GM12878 (cell line): Measurements from ENCODE around the gene ALDH18A1. TPM values are rescaled to one million over a fixed set of nuclear protein-coding genes. Genes with fewer than 3 reads are reported as not detected.

Experiments used
- ATAC-seq: fragments of 200-7000 bp; cut with Tn5 transposase; 3 replicates; pipeline ENCODE4 v1.9.1; 2020; ENCODE audit warnings: mild to moderate bottlenecking, moderate library complexity
- BruUV-seq: library from RNA; stranded (reverse); fragments of 400-500 nt; replicated peaks from 2 replicates; lab custom pipeline; 2021; lab: Mats Ljungman, UMichigan
- CTCF ChIA-PET: fragments of 300-600 bp; sonication (Branson Sonifier 250); formaldehyde crosslinking; extraction: SDS; loops from one replicate; lab custom pipeline; 2021; ENCODE audit warnings: inconsistent platforms; lab: Yijun Ruan, JAX
- POLR2A ChIA-PET: fragments of 350-600 bp; formaldehyde crosslinking; extraction: SDS; loops from one replicate; lab custom pipeline; 2021; ENCODE audit warnings: inconsistent platforms; lab: Charles Lee
- RAD21 ChIA-PET: fragments of 300-600 bp; sonication (Branson Sonifier 250); formaldehyde crosslinking; loops from one replicate; lab custom pipeline; 2023; ENCODE audit warnings: antibody characterized with exemption; ENCODE audit not compliant: unreplicated experiment; lab: Charles Lee
- SMC1A ChIA-PET: fragments of 300-600 bp; sonication (Branson Sonifier 250); formaldehyde crosslinking; loops from one replicate; lab custom pipeline; 2023; ENCODE audit not compliant: unreplicated experiment, uncharacterized antibody; lab: Charles Lee
- DNase-seq: peaks from one replicate; pipeline ENCODE4 v3.0.0-alpha.2; 2011; ENCODE audit warnings: low read depth, low spot score
- FAIRE-seq: peaks from 3 replicates; lab custom pipeline; 2011; peaks lifted over from hg19 to GRCh38; lab: Jason Lieb, UNC
- H2AFZ ChIP-seq: 2 replicates; pipeline ENCODE4 v1.6.0; 2011; ENCODE audit warnings: low read depth, low read length, control low read depth; ENCODE audit not compliant: control insufficient read depth
- H3K27ac ChIP-seq: 2 replicates; pipeline ENCODE4 v1.5.1; 2011; ENCODE audit warnings: control low read depth; ENCODE audit not compliant: control insufficient read depth, insufficient read depth
- H3K27me3 ChIP-seq, 2 experiments: replicated peaks in 1 of 2; 2 replicates each; pipeline versions ENCODE4 v1.6.0 to v1.6.1; 2011; ENCODE audit warnings: low read length in 1 of 2; ENCODE audit not compliant: control insufficient read depth in 2 of 2, insufficient read depth in 2 of 2
- H3K36me3 ChIP-seq, 2 experiments: 2 replicates each; pipeline ENCODE4 v1.5.1; 2011; ENCODE audit warnings: low read length in 1 of 2; ENCODE audit not compliant: control insufficient read depth in 2 of 2, insufficient read depth in 2 of 2
- H3K4me1 ChIP-seq: 2 replicates; pipeline ENCODE4 v1.6.1; 2011; ENCODE audit warnings: mild to moderate bottlenecking, low read length, moderate library complexity, mixed read lengths; ENCODE audit not compliant: control insufficient read depth, insufficient read depth
- H3K4me2 ChIP-seq: 2 replicates; pipeline ENCODE4 v1.6.0; 2011; ENCODE audit warnings: control low read depth; ENCODE audit not compliant: control insufficient read depth, insufficient read depth
- H3K4me3 ChIP-seq: fragments of 200-600 bp; sonication (generic); 2 replicates; pipeline ENCODE4 v1.5.1; 2016
- H3K79me2 ChIP-seq: 2 replicates; pipeline ENCODE4 v1.6.0; 2011; ENCODE audit warnings: low read length; ENCODE audit not compliant: control insufficient read depth, insufficient read depth
- H3K9ac ChIP-seq: 2 replicates; pipeline ENCODE4 v1.8.0; 2011; ENCODE audit warnings: low read length, control low read depth, mixed read lengths; ENCODE audit not compliant: control insufficient read depth, insufficient read depth
- H3K9me3 ChIP-seq: replicated peaks from 3 replicates; pipeline ENCODE4 v1.5.1; 2011; ENCODE audit warnings: mild to moderate bottlenecking, low read length; ENCODE audit not compliant: control insufficient read depth, insufficient read depth
- H4K20me1 ChIP-seq: 2 replicates; pipeline ENCODE4 v1.6.0; 2011; ENCODE audit not compliant: control insufficient read depth, insufficient read depth
- FOXM1 ChIP-seq: IDR thresholded peaks from 2 replicates; pipeline ENCODE4 v1.6.1; 2012; ENCODE audit warnings: low read depth, mild to moderate bottlenecking, inconsistent platforms, low read length, moderate library complexity
- NR2F1 ChIP-seq: fragments of 450-650 bp; conservative IDR thresholded peaks from 2 replicates; pipeline ENCODE4 v1.6.1; 2017; ENCODE audit warnings: mild to moderate bottlenecking
- NRF1 ChIP-seq: conservative IDR thresholded peaks from 2 replicates; pipeline ENCODE4 v1.6.1; 2011; ENCODE audit warnings: mild to moderate bottlenecking, low read depth, low read length, improper control_type of control experiment
- RUNX3 ChIP-seq: IDR thresholded peaks from 2 replicates; pipeline ENCODE4 v1.6.1; 2012; ENCODE audit warnings: low read length, inconsistent platforms
- SIN3A ChIP-seq: IDR thresholded peaks from 2 replicates; pipeline ENCODE4 v1.6.1; 2012; ENCODE audit warnings: low read depth, low read length, improper control_type of control experiment
- SKIL ChIP-seq: fragments of 450-650 bp; IDR thresholded peaks from 2 replicates; pipeline ENCODE4 v1.6.1; 2017; ENCODE audit warnings: mild to moderate bottlenecking, low read depth, inconsistent platforms; ENCODE audit not compliant: poor library complexity, severe bottlenecking
- TCF7 ChIP-seq: IDR thresholded peaks from 2 replicates; pipeline ENCODE4 v1.6.1; 2014; ENCODE audit warnings: antibody characterized with exemption, borderline replicate concordance
- WGBS: methylation state at CpG from one replicate; pipeline ENCODE4 v1.1.6; 2016; ENCODE audit warnings: low lambda C conversion rate; ENCODE audit not compliant: insufficient replicate concordance, insufficient coverage; ENCODE audit errors: missing lambda C conversion rate; 5-methylcytosine and 5-hydroxymethylcytosine counted together
- in situ Hi-C: fragments of 300-500 bp; cut with MboI; formaldehyde crosslinking; loops from 9 replicates; pipeline ENCODE4 v1.14.3; 2018; ENCODE audit warnings: mixed read lengths
- intact Hi-C: fragments of 100-400 bp; cut with micrococcal nuclease; formaldehyde crosslinking; loops from one replicate; pipeline ENCODE4 v1.14.2; 2022; ENCODE audit not compliant: unreplicated experiment
- polyA plus RNA-seq, 11 experiments: library from polyadenylated mRNA; depleted of rRNA in 4 of 11; unstranded in 6 of 11; stranded (reverse) in 5 of 11; fragments of >200 nt; fragmentation: Nextera tagmentation in 4 of 11; fragmentation: Illumina TruSeq in 1 of 11; extraction: Ambion mirVana in 4 of 11; extraction: Trizol in 1 of 11; gene quantifications; 1 replicate in 1 of 11; 2 replicates in 10 of 11; pipeline versions ENCODE4 v1.2.1 to v1.2.3, GENCODE V29; 2011 to 2016; ENCODE audit warnings: inconsistent platforms in 2 of 11, missing spikeins in 2 of 11, low read depth in 1 of 11
- total RNA-seq, 4 experiments: library from RNA; depleted of rRNA in 3 of 4; stranded (reverse); fragments of >200 nt in 3 of 4; fragmentation: Illumina TruSeq in 1 of 4; extraction: Trizol in 1 of 4; gene quantifications; 2 replicates each; pipeline versions ENCODE4 v1.2.1 to v1.2.3, GENCODE V29; 2013 to 2021

The ALDH18A1 gene
- total and polyA plus RNA-seq, 10 of the 15 experiments (the other 5 are each of a cell fraction or from before 2014, with no cell fraction given), result 24.3 to 118 (median 99.3) TPM

- no peak for ATAC-seq
Measured at GRCh38 chr10:95578619-95579018, 77.9 kb downstream of the ALDH18A1 start.

More at GRCh38 chr10:95578619-95579018, 77.9 kb downstream of the ALDH18A1 start:
- no peak for DNase-seq
- no peak overlapping the region for H3K9ac ChIP-seq
- no peaks in the 10 kb centered on the region for H4K20me1 ChIP-seq
- intact Hi-C loops (no loop called here), in situ Hi-C loops (no loop called here)
- H3K27ac ChIP-seq, result no peak overlapping the region
- FAIRE-seq, result no peak
- 0% methylated on average over 2 of the region's 2 CpGs for WGBS
- H3K27me3 ChIP-seq, result peaks cover 2 to 5% of the 10 kb centered on the region in 2 experiments
- SMC1A ChIA-PET, result no interaction called here
- no TSS peak for BruUV-seq
- H3K4me2 ChIP-seq, result no peak overlapping the region
- H3K9me3 ChIP-seq, result no peaks in the 10 kb centered on the region
- H3K4me1 ChIP-seq, result no peaks in the 10 kb centered on the region
- H3K36me3 ChIP-seq, result no peaks in the 10 kb centered on the region
- TF ChIP-seq SKIL (no peak), RUNX3 (no peak), TCF7 (no peak), NR2F1 (no peak), FOXM1 (no peak), NRF1 (no peak), SIN3A (no peak)
- RAD21 ChIA-PET, result no interaction called here
- H2AFZ ChIP-seq, result no peak overlapping the region
- CTCF ChIA-PET, result no interaction called here
- POLR2A ChIA-PET, result interaction anchor here (0.6 kb wide), 1 partner anchor 1409 kb away, joined by 3 read pairs; no protein-coding TSS in a partner anchor
- H3K4me3 ChIP-seq, result no peak overlapping the region
- H3K79me2 ChIP-seq, result no peaks in the 10 kb centered on the region
